Embryonic facial prominence (tissue), 1 donor: ENCODE measurements around the gene PTPN23.

Source experiments
- DNase-seq: peaks from one replicate; pipeline ENCODE4 v3.0.0-alpha.2; 2016; ENCODE audit errors: extremely low spot score

The PTPN23 gene

DNA sequence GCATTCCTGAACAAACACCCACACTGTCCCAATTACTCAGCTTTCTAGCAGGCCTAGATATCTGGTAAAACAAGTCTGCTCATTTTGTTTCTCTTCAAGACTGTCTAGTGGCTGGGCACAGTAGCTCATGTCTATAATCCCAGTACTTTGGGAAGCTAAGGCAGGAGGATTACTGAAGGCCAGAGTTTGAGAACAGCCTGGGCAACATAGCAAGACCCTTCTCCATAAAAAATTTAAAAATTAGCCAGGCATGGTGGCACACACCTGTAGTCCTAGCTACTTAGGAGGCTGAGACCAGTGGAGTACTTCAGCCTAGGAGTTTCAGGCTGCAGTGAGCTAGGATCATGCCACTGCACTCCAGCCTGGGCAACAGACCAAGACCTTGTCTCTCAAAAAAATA lies 6.2 kb upstream of the PTPN23 start:
- DNase-seq: no peak

DNA sequence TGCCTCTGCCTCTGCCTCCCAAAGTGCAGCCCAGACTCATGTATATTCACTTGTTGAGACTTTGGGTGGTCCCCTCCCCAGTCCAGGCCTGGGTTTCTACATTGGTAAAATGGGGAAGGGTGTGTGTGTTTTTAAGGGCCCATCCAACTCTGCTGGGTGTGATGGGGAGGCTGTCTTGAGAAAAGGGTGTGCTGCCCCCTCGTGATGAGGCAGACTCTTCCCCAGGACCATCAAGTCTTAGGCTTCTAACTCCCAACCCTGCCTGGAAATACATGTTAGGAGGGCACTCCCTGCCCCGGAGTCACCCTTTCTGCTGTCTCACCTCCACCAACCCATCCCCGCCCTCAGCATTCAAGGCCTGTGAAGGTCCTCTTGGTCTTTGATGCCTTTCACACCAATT lies 4.4 kb upstream of the PTPN23 start:
- no peak for DNase-seq

DNA sequence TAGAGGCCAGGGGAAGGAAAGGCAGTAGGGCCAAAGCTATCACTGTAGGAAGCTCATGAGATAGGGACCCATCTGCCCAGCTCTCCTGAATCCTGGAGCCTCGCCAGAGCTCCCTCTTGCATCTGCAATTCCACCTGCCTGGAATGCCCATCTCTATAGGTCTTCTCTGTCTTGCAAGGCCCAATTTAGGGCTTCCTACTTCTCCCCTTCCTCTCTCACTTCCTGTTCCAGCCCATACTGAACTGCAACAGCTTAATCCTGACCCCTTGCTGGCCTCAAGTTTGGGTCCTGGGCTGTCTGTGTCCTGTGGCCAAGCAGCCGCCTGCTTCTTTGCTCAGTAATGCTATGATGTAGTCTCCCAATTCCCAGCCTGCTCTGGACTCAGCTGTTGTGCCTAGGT lies 3.6 kb upstream of the PTPN23 start:
- DNase-seq: no peak

DNA sequence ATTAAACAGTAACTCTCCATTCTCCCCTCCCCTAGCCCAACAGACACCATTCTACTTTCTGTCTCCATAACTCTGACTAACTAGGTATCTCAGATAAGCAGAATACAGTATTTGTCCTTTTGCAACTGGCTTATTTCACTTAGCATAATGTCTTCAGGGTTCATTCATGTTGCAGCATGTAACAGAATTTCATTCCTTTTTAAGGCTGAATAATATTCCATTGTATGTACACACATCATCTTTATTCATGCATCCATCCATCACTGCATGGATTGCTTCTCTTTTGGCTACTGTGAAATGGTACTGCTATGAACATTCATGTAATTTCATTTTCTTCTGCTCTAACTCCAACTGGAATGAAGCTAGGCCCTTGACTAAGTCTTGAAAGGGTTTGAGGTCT lies 2.0 kb upstream of the PTPN23 start:
- no peak for DNase-seq

DNA sequence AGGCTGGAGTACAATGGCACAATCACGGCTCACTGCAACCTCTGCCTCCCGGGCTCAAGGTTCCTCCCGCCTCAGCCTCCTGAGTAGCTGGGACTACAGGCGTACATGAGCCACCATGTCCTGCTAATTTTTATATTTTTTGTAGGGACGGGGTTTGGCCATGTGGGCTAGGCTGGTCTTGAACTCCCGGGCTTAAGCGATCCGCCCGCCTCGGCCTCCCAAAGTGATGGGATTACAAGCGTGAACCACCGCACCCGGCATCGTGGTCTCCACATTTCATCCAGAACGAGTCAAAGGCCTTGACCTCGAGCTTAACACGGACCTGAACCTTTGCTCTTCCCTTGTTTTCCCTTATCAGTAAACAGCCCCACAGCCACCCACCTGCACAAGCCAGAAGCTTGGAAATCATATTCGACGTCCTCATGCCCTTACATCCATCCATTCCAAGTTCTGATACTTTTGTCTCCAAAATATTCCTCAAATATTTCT lies 1.4 kb upstream of the PTPN23 start:
- no peak for DNase-seq

DNA sequence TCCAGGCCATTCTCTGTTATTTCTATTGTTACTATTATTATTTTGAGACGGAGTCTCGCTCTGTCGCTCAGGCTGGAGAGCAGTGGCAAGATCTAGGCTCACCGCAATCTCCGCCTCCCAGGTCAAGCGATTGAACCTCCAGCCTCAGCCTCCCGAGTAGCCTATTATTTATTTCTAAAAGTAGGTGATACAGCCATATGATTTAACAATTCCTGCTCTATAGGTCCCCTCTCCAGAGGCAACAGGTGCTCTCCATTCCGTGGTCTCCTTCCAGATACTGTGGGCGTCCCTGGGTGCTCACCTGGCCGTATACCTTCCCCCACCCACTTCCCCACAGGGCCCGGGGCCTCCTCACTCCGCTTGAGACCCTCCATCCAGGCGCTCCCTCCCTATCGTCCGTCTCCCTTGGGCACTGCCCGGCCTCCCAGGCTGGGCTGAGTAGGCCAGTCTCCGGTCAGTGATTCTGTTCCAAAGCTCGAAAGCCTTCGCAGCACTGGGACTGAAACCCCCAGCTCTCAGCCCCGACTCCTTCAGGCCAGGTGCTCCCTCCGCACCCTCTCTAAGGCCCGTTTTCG lies 708 bp upstream of the PTPN23 start:
- DNase-seq: no peak

DNA sequence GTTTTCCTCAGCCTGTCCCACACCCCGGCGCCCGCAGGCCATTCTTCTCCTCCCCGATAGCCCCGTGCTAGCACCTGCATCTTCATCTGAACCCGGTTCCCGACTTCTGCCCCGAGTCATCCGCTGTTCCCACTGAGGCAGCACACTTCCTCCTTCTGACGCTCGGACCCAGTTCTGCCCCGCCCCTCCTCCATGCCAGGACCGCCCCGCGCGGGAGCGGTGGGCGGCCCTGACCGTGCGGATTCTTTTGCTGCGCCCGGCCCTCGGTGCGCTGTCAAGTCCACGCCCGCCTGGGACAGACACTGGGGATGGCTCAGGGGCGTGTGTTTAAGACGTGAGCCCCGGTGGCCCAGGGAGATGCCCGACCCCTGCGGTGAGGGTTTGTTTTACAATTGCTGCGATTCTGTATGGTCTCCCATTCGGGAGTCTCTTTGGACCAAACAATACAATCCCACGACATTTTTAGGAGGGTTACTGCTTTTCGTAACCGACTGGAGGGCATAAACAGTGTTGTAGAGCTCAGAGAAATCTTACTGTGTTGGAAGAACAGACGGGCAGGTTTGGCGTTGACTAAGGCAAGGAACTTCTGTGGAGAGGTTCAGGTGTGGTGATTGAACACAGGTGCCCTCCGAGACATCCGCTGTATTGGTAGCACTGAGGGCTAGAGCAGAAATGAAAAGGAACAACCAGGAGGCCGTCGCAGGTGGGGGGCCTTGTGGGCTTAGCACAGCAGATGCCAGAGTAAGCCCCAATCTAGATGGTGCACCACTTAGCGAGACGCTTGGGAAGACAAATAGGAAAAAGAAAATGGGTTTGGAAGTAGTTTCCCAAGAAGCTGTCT lies 716 bp downstream of the PTPN23 start:
- peak; percentile 58 for DNase-seq

DNA sequence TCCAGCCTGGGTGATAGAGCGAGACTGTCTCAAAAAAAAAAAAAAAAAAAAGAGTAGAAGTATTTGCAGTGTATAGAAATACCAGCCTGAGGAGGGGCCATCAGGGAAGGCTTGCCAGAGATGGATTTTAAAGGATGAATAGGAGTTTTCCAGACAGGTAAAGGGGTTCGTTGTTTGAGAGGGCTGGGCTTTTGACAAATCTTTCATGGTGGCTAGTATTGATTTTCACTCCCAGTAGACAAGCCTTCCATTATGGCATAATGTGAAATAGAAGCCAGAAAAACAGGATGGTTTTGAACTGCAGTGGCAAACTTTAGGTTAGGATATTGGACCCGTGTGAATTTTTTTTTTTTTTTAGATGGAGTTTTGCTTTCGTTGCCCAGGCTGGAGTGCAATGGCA lies 3.6 kb downstream of the PTPN23 start:
- no peak for DNase-seq

DNA sequence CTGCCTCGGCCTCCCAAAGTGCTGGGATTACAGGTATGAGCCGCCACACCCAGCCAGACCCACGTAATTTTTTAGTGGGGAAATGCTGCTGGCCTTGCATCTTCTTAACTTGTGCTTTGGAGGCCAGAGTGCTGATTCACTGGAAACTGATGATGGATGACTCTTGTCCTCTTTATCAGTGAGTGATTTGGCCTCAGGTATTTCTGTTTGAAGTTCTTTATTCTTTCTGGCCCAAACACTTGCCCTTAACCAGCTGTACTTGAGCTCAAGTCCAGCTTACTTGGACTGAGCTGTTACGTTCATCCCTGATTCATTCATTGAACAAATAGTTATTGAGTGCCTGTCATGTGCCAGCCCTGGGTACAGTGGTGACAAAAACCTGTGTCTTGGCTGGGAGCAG lies 4.2 kb downstream of the PTPN23 start:
- no peak for DNase-seq

DNA sequence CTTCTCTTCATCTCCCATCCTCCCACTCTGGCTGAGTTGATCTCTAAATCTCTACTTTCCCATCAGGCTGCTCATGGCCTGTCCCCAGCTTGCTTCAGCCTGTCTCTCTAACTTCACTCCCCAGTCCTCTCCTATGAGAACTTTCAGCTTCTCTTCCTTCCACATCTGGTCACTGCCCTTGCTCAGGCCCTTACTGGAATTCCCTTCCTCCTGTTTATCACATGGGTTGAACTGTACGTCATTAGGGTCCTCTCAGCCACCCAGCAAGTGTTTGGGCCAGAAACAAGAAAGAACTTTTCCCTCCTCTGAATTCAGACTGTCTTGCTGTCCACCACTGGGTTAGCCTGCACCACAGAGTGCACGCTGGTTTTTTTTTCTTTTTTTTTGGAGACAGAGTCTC lies 5.0 kb downstream of the PTPN23 start:
- DNase-seq: no peak

DNA sequence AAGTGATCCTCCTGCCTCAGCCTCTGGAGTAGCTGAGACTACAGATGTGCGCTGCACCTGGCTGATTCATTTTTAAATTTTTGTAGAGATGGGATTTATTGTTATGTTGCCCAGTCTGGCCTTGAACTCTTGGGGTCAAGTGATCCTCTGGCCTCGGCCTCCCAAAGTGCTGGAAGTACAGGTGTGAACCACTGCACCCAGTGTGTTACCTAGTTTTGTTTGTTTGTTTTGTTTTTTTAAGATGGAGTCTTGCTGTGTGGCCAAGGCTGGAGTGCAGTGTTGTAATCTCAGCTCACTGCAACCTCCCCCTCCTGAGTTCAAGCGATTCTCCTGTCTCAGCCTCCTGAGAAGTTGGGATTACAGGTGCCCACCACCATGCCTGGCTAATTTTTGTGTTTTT lies 12.1 kb downstream of the PTPN23 start:
- DNase-seq: no peak

DNA sequence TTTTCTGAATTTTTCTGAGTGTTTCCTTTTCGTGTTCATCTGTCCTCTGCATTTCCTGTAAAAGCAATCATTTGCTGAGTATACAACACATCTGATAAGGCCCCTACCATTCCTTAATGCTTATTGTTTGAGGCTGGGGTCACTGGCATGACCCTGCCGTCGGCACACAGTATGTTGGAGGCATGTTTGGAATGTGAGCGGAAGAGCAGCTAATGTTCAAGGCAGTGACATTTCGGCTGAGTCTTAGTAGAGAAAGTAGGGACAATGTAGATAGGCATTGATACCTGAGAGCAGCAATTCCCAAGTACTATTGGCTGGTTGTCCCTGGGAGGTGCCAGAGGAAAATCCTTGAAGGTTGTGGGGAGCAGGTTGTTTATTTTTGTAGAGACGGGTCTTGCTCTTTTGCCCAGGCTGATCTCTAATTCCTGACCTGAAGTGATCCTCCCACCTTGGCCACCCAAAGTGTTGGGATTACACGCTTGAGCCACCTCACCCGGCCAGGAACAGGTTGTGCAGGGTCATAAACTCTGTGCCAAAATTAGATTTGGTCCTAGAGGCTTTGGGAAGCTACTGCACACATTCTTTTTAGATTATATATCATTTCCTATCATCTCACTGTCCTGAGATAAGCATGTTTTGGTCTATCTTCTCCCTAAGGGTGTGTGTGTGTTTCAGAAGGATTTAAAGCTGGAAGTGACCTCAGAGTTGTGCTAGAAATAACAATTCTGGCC lies 13.5 kb downstream of the PTPN23 start:
- DNase-seq: no peak

DNA sequence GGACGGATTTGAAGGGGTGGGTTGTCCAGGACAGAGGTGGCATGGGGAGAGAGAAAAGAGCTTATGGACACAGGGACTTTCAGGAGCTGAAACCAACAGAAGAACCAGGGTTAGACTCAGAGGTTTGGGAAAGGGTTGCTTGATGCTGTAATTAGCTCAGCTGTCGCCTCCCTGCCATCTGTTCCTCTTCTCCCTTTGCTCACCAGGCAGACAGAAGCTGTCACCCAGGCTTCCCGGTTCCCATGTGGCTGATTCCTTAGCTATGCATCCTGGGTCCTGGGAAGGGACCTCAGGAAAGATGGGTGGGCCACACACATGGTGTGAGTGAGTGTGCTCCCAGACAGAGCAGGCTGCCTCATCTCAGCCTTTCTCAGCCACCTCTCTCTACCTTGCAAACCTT lies 14.1 kb downstream of the PTPN23 start:
- DNase-seq: no peak

DNA sequence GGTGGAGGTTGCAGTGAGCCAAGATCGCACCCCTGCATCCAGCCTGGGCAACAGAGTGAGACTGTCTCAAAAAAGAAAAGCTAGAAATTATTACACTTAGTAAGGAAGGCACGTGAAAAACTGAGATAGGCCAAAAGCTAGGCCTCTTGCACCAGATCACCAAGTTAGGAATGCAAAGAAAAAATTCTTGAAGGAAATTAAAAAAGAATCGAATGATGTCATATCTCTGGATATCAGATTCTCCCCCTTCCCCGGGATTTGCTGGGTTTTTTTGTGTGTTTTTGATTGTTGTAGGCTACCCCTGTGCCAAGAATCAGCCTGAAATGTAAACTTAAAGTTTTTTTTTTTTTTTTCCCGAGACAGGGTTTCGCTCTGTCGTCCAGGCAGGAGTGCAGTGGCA lies 17.4 kb downstream of the PTPN23 start:
- no peak for DNase-seq

DNA sequence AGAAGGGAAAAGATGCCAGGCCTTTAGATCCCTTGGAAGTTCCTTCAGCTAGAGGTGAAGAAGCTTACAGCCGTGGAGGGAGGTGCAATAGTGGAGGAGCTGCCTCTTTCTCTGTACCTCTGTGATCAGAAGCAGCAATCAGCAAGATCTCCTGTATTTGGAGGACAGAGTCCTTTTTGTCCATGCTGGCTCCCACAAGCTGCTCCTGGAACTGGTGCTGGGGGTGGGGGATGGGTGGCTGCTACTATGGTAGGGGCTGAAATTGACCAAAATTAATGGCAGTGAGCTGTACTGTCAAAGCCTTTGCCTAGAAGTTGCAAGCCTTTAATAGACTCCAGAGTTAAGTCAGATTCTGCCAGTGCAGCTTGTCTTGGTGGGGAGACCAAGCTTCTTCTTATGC lies 18.2 kb downstream of the PTPN23 start:
- no peak for DNase-seq

DNA sequence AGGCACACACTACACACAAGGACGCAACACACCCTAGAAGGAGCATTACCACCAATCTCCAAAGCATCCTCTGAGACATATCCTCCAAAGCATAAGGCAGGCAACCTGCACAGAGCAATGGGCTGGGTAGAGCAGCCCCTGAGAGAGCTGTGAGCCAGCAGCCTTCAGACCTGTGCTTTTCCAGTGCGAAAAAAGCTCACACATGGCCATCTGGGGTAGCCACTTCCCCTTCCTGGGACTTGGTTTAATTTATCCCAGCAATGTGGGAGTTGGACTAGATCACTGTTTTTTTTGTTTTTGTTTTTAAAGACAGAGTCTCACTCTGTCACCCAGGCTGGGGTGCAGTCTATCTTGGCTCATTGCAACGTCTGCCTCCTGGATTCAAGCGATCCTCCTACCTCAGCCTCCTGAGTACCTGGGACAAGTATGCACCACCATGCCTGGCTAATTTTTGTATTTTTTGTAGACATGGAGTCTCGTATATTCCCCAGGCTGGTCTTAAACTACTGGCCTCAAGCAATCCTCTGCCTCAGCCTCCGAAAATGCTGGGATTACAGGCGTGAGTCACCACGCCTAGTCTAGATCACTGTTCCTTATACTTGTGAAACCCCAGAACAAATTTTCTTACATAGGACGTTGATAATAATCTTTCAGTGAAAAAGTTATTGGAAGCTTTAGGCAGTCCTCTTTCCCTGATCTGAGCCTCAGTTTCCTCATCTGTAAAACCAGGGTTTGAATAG lies 18.9 kb downstream of the PTPN23 start:
- DNase-seq: no peak

DNA sequence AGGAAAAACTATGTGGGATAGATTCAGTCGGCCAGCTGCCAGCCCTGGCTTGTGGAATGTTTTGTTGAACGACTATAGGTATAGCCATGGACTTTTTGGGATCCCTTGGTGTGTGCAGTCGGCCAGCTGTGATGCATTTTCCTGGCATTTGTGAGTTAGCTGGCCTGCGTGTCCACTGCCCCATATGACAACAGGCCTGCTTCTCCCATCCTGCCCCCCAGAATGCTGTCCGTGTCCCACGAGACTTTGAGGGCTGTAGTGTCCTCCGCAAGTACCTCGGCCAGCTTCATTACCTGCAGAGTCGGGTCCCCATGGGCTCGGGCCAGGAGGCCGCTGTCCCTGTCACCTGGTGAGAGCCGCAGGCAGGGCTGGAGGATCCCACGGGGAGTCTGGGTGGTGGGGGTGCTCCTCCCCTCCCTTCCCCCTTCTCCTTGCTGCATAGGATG lies 23.6 kb downstream of the PTPN23 start:
- no peak for DNase-seq

DNA sequence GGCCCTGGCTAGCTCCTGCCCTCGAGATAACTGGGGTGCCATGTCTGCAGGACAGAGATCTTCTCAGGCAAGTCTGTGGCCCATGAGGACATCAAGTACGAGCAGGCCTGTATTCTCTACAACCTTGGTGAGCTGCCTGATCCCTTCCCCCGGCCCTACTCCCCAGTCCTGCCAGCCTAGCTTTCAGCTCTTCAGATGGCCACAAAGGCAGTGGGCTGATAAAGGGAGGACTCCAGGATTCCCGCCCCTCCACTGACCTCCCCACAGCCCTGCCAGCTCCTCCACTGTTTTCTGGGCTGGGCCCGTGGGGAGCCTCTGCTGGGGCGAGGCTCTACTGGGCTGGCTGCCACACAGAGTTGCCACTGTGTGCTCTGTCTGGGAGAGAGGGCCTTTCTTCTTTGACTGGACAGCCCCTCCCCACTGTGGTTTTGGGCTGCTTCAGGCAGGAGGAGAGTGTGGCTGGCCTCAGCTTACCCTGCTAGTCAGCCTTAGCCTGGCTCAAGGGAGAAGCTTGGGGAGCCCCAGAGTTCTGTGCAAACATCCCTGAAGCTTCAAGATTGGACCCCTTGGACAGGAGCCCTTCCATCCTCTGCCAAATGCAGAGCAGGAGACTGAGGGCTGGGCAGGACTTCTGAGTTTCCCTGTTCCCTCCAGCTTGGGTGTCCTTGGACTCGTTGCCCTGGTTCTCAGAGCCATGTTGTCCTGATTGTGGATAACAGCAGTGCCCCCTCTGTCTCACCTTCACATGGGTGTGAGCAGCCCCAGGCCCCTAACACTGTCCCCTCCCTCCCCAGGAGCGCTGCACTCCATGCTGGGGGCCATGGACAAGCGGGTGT lies 24.4 kb downstream of the PTPN23 start:
- no peak for DNase-seq

DNA sequence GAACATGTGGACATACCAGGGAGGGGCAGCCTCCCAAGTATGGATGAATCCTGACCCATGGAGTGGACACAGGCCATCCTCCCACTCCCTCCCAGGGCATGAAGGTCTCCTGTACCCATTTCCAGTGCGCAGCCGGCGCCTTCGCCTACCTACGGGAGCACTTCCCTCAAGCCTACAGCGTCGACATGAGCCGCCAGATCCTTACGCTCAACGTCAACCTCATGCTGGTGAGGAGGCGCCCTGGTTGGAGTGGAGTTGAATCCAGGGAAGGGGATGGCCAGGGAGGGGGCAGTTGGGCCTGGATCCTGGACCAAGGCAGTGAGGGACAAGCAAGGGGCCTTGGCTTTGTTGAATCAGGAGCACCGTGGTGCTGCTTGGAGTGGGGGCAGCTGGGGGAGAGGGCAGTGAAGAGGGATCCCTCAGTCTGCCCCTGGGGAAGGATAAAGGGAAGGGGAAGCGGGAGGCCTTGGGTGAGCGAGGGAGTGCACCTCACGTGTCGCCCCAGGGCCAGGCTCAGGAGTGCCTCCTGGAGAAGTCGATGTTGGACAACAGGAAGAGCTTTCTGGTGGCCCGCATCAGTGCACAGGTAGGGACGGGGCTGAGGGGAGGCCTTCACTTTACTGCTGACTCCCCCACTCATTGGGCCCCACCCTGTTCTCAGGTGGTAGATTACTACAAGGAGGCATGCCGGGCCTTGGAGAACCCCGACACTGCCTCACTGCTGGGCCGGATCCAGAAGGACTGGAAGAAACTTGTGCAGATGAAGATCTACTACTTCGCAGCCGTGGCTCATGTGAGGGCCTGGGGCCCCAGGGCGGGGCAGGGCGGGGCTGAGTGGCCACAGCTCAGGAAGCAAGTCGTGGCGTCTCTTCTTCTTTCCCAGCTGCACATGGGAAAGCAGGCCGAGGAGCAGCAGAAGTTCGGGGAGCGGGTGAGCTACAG lies 25.3 kb downstream of the PTPN23 start:
- no peak for DNase-seq

DNA sequence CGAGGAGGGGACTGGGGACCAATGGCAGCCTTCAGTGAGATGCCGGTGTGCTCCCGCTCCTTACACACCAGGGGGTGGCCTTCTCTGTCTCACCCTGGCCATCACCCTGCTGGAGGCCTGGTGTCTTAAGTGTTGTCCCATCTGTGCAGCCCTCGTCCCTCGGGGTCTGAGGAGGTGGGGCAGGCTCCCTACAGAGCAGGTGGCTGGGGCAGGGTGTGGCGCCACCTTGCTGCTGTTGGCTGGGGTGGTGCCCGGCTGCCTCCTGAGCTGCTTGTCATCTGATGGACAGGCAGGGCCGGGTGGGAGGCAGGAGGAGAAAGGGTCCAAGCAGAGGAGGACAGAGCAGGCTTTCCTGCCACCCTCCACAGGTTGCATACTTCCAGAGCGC lies 25.9 kb downstream of the PTPN23 start:
- DNase-seq: no peak
